A673 (cell line): Measurements from ENCODE around the gene FUT2. TPM values are rescaled to one million over a fixed set of nuclear protein-coding genes. Genes with fewer than 3 reads are reported as not detected.

Source experiments
- BruUV-seq: library from RNA; stranded (reverse); fragments of 400-500 nt; replicated peaks from 2 replicates; lab custom pipeline; 2021; lab: Mats Ljungman, UMichigan
- CTCF ChIA-PET: fragments of 300-600 bp; sonication (Branson Sonifier 250); formaldehyde crosslinking; loops from one replicate; lab custom pipeline; 2022; ENCODE audit warnings: antibody characterized with exemption; lab: Charles Lee
- POLR2A ChIA-PET: fragments of 300-600 bp; sonication (Branson Sonifier 250); formaldehyde crosslinking; loops from one replicate; lab custom pipeline; 2022; ENCODE audit warnings: antibody characterized with exemption; ENCODE audit not compliant: low non-redundant PET; lab: Charles Lee
- DNase-seq: peaks from one replicate; pipeline ENCODE4 v3.0.0-alpha.2; 2015; ENCODE audit warnings: low spot score
- H3K27ac ChIP-seq: fragments of 200-600 bp; sonication (generic); 2 replicates; pipeline ENCODE4 v1.5.1; 2016; ENCODE audit warnings: mixed run types, low read depth, mild to moderate bottlenecking, mixed read lengths, antibody characterized with exemption, low read length; ENCODE audit not compliant: poor library complexity, severe bottlenecking
- H3K27me3 ChIP-seq: fragments of 200-600 bp; sonication (generic); replicated peaks from 2 replicates; pipeline ENCODE4 v1.6.1; 2017; ENCODE audit warnings: mixed run types, low read depth, mild to moderate bottlenecking, mixed read lengths, antibody characterized with exemption, low read length; ENCODE audit not compliant: insufficient read depth, poor library complexity
- H3K36me3 ChIP-seq: fragments of 200-600 bp; sonication (generic); 2 replicates; pipeline ENCODE4 v1.6.1; 2016; ENCODE audit warnings: mixed run types, mild to moderate bottlenecking, mixed read lengths, antibody characterized with exemption, low read length; ENCODE audit not compliant: insufficient read depth, poor library complexity, severe bottlenecking
- H3K4me1 ChIP-seq: fragments of 200-600 bp; sonication (generic); 2 replicates; pipeline ENCODE4 v1.6.1; 2017; ENCODE audit warnings: mixed run types, mild to moderate bottlenecking, mixed read lengths, antibody characterized with exemption, low read length; ENCODE audit not compliant: insufficient read depth, poor library complexity, severe bottlenecking
- H3K4me3 ChIP-seq: fragments of 200-600 bp; sonication (generic); 2 replicates; pipeline ENCODE4 v1.5.1; 2016; ENCODE audit warnings: low read depth, mixed run types, mild to moderate bottlenecking, mixed read lengths, low read length; ENCODE audit not compliant: poor library complexity, severe bottlenecking
- H3K9me3 ChIP-seq: fragments of 200-600 bp; sonication (generic); 2 replicates; pipeline ENCODE4 v1.6.1; 2016; ENCODE audit warnings: mixed run types, low read depth, mild to moderate bottlenecking, mixed read lengths, antibody characterized with exemption, low read length; ENCODE audit not compliant: poor library complexity, severe bottlenecking
- CTCF ChIP-seq: fragments of 300-800, 200-600 bp; sonication (generic); conservative IDR thresholded peaks from 2 replicates; pipeline ENCODE4 v1.5.1; 2017; ENCODE audit warnings: low read depth, mild to moderate bottlenecking, antibody characterized with exemption, low read length, moderate library complexity, mixed read lengths
- EZH2 ChIP-seq: fragments of 200-600 bp; sonication (generic); IDR thresholded peaks from 2 replicates; pipeline ENCODE4 v1.6.1; 2017; ENCODE audit warnings: borderline replicate concordance, low read depth, mild to moderate bottlenecking, mixed read lengths, antibody characterized with exemption, low read length; ENCODE audit not compliant: poor library complexity, severe bottlenecking
- intact Hi-C: fragments of 100-400 bp; cut with micrococcal nuclease; formaldehyde crosslinking; loops from one replicate; pipeline ENCODE4 v1.10.0; 2022; ENCODE audit not compliant: unreplicated experiment
- total RNA-seq: library from RNA; stranded (reverse); gene quantifications from 2 replicates; pipeline ENCODE4 v1.2.3, GENCODE V29; 2021

Gene FUT2
- total RNA-seq, 1 experiment from 2014 or later = not detected

GRCh38 chr19:48669903-48670668 is 25.7 kb upstream of the FUT2 start:
- H3K27me3 ChIP-seq = no peaks in the 10 kb centered on the region
- ChIA-PET POLR2A (no interaction called here), CTCF (no interaction called here)
- TF ChIP-seq CTCF = no peak
- no peak for TF ChIP-seq EZH2
- no peak overlapping the region for H3K4me3 ChIP-seq
- intact Hi-C loops = no loop called here
- DNase-seq = no peak
- H3K9me3 ChIP-seq = no peaks in the 10 kb centered on the region
- H3K4me1 ChIP-seq = no peaks in the 10 kb centered on the region
- no peak overlapping the region for H3K27ac ChIP-seq
- BruUV-seq = no TSS peak
- H3K36me3 ChIP-seq = no peaks in the 10 kb centered on the region

- H3K4me1 ChIP-seq = peaks cover 4% of the 10 kb centered on the region
- TF ChIP-seq CTCF (no peak), EZH2 (no peak)
- CTCF ChIA-PET = no interaction called here
- BruUV-seq = no TSS peak
- no peaks in the 10 kb centered on the region for H3K9me3 ChIP-seq
- H3K27ac ChIP-seq = no peak overlapping the region
- intact Hi-C loops = no loop called here
- no peak overlapping the region for H3K4me3 ChIP-seq
- no peaks in the 10 kb centered on the region for H3K36me3 ChIP-seq
- POLR2A ChIA-PET = no interaction called here
- H3K27me3 ChIP-seq = no peaks in the 10 kb centered on the region
- no peak for DNase-seq
These were observed 24.9 kb upstream of the FUT2 start for GRCh38 chr19:48670699-48671445.

- H3K4me1 ChIP-seq = peaks cover 4% of the 10 kb centered on the region
- H3K9me3 ChIP-seq = no peaks in the 10 kb centered on the region
- H3K27me3 ChIP-seq = no peaks in the 10 kb centered on the region
- no peak overlapping the region for H3K4me3 ChIP-seq
- DNase-seq = no peak
- no peak overlapping the region for H3K27ac ChIP-seq
- BruUV-seq = no TSS peak
- no peak for TF ChIP-seq CTCF
- TF ChIP-seq EZH2 = no peak
- CTCF ChIA-PET = no interaction called here
- intact Hi-C loops = no loop called here
- POLR2A ChIA-PET = no interaction called here
- no peaks in the 10 kb centered on the region for H3K36me3 ChIP-seq
These were observed 24.2 kb upstream of the FUT2 start for GRCh38 chr19:48671446-48671995.
